Testis (tissue), 3 donors: ENCODE results near the gene SASH1. TPM values are rescaled to one million over a fixed set of nuclear protein-coding genes. Genes with fewer than 3 reads are reported as not detected.

Experiments used
- DNase-seq: peaks from one replicate; pipeline ENCODE4 v3.0.0-alpha.2; 2019
- H3K27ac ChIP-seq, 2 donors: fragments of 200-600 bp; sonication (generic); one replicate each; pipeline ENCODE4 v1.5.1; 2019
- H3K27me3 ChIP-seq: fragments of 200-600 bp; sonication (generic); one replicate; pipeline ENCODE4 v1.5.1; 2019
- H3K36me3 ChIP-seq: fragments of 200-600 bp; sonication (generic); one replicate; pipeline ENCODE4 v1.5.1; 2017; ENCODE audit warnings: low read depth; ENCODE audit errors: missing control alignments
- H3K4me1 ChIP-seq: fragments of 200-600 bp; sonication (generic); one replicate; pipeline ENCODE4 v1.5.1; 2019
- H3K4me3 ChIP-seq, 2 donors: fragments of 200-600 bp; sonication (generic); one replicate each; pipeline ENCODE4 v1.5.1; 2017 to 2019
- H3K9me3 ChIP-seq: fragments of 200-600 bp; sonication (generic); one replicate; pipeline ENCODE4 v1.5.1; 2017
- POLR2A ChIP-seq: fragments of 450-650 bp; IDR thresholded peaks from one replicate; pipeline ENCODE4 v1.6.1; 2017; ENCODE audit warnings: antibody characterized with exemption, mild to moderate bottlenecking, moderate library complexity
- WGBS, 2 donors: methylation state at CpG; one replicate each; pipeline ENCODE4 v1.1.5; 2018; 5-methylcytosine and 5-hydroxymethylcytosine counted together
- intact Hi-C: fragments of 100-400 bp; cut with DNase I; formaldehyde crosslinking; loops from one replicate; pipeline ENCODE4 v1.15.1; 2023; ENCODE audit warnings: low total_unique reads
- polyA plus RNA-seq: library from polyadenylated mRNA; stranded (reverse); fragments of 350-450 nt; fragmentation: Illumina TruSeq; extraction: RNeasy Lipid Tissue Mini Kit (QIAGEN cat#74804); gene quantifications from one replicate; pipeline ENCODE4 v1.2.3, GENCODE V29; 2014; ENCODE audit warnings: low read depth, low replicate concordance; ENCODE audit not compliant: insufficient read depth
- total RNA-seq, 2 donors: library from RNA; depleted of rRNA; stranded (reverse); fragments of >200 nt; gene quantifications; one replicate each; pipeline ENCODE4 v1.2.3, GENCODE V29; 2016
- TF ChIP-seq, protein P1 (sequence below), 3 experiments: fragments of 450-650 bp in 2 of 3; fragments of 200-600 bp in 1 of 3; sonication (generic) in 1 of 3; IDR thresholded peaks; one replicate each; pipeline ENCODE4 v1.5.1; 2016 to 2019; ENCODE audit warnings: antibody characterized with exemption in 3 of 3, mild to moderate bottlenecking in 2 of 3, moderate library complexity in 1 of 3

SASH1 gene
- total and polyA plus RNA-seq, 3 donors from 2014 or later = 12.1 to 42.1 (median 40.3) TPM

DNA sequence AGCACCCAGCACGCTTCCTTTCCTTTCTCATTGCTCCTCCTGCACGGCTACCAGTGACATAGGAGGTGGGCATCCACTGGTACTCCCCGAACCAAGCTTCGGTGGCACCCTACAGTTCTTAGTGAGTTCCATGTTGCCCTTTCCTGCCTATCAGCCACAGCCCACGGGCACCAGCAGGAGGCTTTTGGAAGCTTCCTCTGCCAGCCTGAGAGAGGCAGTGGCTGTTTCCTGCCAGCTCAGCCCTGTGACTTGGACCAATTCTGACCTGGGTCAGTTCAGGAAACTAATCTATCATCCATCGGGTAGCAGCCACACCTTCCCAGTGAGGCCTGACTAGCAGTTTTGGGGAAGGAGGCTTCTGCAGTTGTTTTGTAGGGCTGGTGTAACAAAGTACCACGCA, 227.8 kb downstream of the SASH1 start:
- no peak for TF ChIP-seq POLR2A
- TF ChIP-seq, protein P1, sequence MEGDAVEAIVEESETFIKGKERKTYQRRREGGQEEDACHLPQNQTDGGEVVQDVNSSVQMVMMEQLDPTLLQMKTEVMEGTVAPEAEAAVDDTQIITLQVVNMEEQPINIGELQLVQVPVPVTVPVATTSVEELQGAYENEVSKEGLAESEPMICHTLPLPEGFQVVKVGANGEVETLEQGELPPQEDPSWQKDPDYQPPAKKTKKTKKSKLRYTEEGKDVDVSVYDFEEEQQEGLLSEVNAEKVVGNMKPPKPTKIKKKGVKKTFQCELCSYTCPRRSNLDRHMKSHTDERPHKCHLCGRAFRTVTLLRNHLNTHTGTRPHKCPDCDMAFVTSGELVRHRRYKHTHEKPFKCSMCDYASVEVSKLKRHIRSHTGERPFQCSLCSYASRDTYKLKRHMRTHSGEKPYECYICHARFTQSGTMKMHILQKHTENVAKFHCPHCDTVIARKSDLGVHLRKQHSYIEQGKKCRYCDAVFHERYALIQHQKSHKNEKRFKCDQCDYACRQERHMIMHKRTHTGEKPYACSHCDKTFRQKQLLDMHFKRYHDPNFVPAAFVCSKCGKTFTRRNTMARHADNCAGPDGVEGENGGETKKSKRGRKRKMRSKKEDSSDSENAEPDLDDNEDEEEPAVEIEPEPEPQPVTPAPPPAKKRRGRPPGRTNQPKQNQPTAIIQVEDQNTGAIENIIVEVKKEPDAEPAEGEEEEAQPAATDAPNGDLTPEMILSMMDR (IDR thresholded peaks at IDR 0.05) = no peak
- Histone ChIP-seq H3K36me3 (no peaks in the 10 kb centered on the region), H3K27me3 (no peaks in the 10 kb centered on the region), H3K4me3 (no peak overlapping the region), H3K4me1 (no peaks in the 10 kb centered on the region), H3K27ac (no peak overlapping the region), H3K9me3 (no peaks in the 10 kb centered on the region)
- 83 to 89% methylated on average over 7 of the region's 7 CpGs for WGBS, 2 donors
- no peak for DNase-seq
- intact Hi-C loops = no loop called here

DNA sequence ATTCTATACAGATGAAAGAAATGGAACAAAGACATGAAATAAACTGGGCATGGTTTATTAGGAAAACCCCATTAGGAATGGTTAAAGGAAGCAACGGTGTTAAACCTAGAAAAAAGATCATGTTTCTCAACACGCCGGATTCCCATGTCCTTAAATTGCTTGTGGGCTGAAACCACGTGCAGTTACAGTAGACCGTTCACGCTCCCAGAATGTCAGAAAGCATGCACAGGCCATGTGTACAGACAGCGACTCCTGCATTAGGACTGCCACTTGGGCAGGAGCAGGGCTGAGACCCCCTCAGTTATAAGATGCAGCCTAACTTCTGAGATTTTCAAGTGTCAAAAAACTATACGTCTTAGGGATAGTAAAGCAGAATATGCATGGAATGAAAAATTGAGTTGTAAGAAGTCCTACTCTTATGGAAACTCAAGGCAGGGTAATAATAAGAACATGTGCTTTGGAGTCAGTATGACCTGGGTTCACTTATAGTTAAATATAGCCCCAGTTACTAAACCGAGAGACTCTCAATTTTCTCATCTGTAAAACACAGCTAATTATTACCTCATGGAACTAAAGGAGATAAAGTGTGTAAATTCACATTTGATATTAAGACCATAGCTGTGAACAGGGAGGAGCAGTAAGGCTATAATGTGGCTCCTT, 230.2 kb downstream of the SASH1 start:
- DNase-seq = no peak
- no peaks in the 10 kb centered on the region for H3K36me3 ChIP-seq
- 83 to 87% methylated on average over 9 of the region's 9 CpGs for WGBS, 2 donors
- H3K9me3 ChIP-seq = no peaks in the 10 kb centered on the region
- no peaks in the 10 kb centered on the region for H3K4me1 ChIP-seq
- no peaks in the 10 kb centered on the region for H3K27me3 ChIP-seq
- TF ChIP-seq POLR2A = no peak
- TF ChIP-seq, protein P1 (IDR thresholded peaks at IDR 0.05) = no peak
- no peak overlapping the region for H3K4me3 ChIP-seq
- intact Hi-C loops = no loop called here
- no peak overlapping the region for H3K27ac ChIP-seq

DNA sequence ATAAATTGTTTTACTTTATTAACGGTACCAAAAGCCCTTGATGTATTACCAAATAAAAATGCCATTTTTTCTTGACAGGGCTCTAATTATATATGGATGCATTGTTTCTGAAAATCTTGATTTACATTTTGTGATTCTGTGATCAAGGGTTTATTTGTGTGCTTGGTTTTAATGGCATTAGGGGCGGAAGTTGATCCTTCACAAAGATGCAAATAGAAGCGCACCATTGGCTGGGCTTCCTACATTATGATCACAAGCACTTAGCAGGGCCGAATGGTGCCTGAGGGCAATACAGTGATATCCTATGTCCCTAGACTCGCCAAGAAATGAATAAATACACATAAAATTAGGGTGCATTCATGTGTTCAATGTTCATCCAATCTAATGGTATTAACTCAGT, 231.3 kb downstream of the SASH1 start:
- no peak for DNase-seq
- WGBS, 2 donors = 89 to 93% methylated on average over 5 of the region's 5 CpGs
- no peak overlapping the region for H3K4me3 ChIP-seq
- TF ChIP-seq, protein P1 (IDR thresholded peaks at IDR 0.05) = no peak
- no peak for TF ChIP-seq POLR2A
- no peaks in the 10 kb centered on the region for H3K36me3 ChIP-seq
- intact Hi-C loops = no loop called here
- peaks cover 3% of the 10 kb centered on the region for H3K4me1 ChIP-seq
- no peaks in the 10 kb centered on the region for H3K9me3 ChIP-seq
- no peaks in the 10 kb centered on the region for H3K27me3 ChIP-seq
- no peak overlapping the region for H3K27ac ChIP-seq

DNA sequence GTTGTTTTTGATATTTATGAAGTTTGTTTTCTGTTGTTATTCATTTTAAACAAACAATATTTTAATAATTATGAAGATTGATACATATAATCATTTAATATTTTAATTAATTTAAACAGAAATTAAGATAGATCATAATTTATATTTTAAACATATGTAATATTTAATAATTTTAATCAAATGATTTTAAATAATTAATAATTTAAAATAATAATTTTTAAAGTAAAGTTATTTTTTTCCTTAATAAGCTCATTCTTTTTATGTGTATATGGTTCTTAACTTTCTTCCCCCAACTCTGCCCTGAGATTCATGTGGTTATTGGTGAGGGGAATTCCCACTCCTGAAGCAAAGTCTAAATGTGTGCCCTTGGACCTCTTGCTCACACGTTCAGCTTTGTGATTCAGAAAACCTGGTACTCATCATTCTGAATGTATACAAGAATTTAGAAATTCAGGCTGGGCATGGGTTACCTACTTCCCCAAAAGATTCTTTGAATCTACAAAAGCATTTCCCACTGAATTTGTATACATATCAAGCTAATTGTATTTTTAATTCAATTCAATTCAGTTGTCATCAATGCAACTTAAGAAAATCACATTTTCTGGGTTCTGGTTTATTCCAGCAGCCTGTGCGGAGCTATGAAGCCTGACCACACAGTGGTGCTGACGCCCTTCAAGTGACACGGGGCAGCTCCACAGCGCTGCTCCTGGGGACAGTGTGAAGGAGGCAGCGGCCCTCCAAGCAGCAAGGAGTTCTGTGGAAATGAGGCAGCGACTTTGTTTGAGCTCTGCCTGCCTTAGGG, 235.2 kb downstream of the SASH1 start:
- no peak overlapping the region for H3K4me3 ChIP-seq
- H3K27me3 ChIP-seq = no peaks in the 10 kb centered on the region
- 18 to 25% methylated on average over 7 of the region's 7 CpGs for WGBS, 2 donors
- DNase-seq = peak; percentile 89
- H3K9me3 ChIP-seq = no peaks in the 10 kb centered on the region
- TF ChIP-seq POLR2A = no peak
- TF ChIP-seq, protein P1 (IDR thresholded peaks at IDR 0.05) = peak; percentile 42 to 52 (median 48)
- no peaks in the 10 kb centered on the region for H3K36me3 ChIP-seq
- H3K27ac ChIP-seq = no peak overlapping the region
- peaks cover 3% of the 10 kb centered on the region for H3K4me1 ChIP-seq
- intact Hi-C loops = no loop called here
